Panc1 (cell line): ENCODE measurements around the gene CFD.

ENCODE experiments used
- CTCF ChIP-seq: fragments of 450-650 bp; IDR thresholded peaks from 2 replicates; pipeline ENCODE4 v1.5.1; 2017; ENCODE audit warnings: mild to moderate bottlenecking
- POLR2AphosphoS5 ChIP-seq: IDR thresholded peaks from 2 replicates; pipeline ENCODE4 v1.6.1; 2012; ENCODE audit warnings: mild to moderate bottlenecking, low read depth, low read length, moderate library complexity
- TCF7L2 ChIP-seq: IDR thresholded peaks from 2 replicates; pipeline ENCODE4 v1.6.1; 2011; ENCODE audit warnings: mild to moderate bottlenecking, low read depth, low read length, inconsistent platforms

- no peak for TF ChIP-seq CTCF
- TF ChIP-seq POLR2AphosphoS5: no peak
- TF ChIP-seq TCF7L2: no peak
Measured at GRCh38 chr19:870963-871401, 11.5 kb downstream of the CFD start.
